Fibroblast of the aortic adventitia (primary cell): ENCODE measurements around the gene KCNF1. TPM values are rescaled to one million over a fixed set of nuclear protein-coding genes. Genes with fewer than 3 reads are reported as not detected.

Experiments used
- DNase-seq: peaks from one replicate; pipeline ENCODE4 v3.0.0-alpha.2; 2010; ENCODE audit warnings: low read depth
- H3K4me3 ChIP-seq: 2 replicates; pipeline ENCODE4 v1.5.1; 2011; ENCODE audit warnings: low read depth, mild to moderate bottlenecking, control low read depth, low read length, moderate library complexity
- total RNA-seq: library from RNA; depleted of rRNA; stranded (reverse); fragments of >200 nt; gene quantifications from 2 replicates; pipeline ENCODE4 v1.2.3, GENCODE V29; 2012; ENCODE audit warnings: low replicate concordance
- TF ChIP-seq, protein P1 (sequence below): IDR thresholded peaks from 2 replicates; pipeline ENCODE4 v1.5.1; 2011; ENCODE audit warnings: mild to moderate bottlenecking, low read length, control low read depth, inconsistent platforms; ENCODE audit not compliant: insufficient read depth

The KCNF1 gene
- total RNA-seq, 1 donor, result not detected

GRCh38 chr2:10948188-10948564, 36.4 kb downstream of the KCNF1 start:
- no peak for DNase-seq
- no peak overlapping the region for H3K4me3 ChIP-seq
- TF ChIP-seq, protein P1, sequence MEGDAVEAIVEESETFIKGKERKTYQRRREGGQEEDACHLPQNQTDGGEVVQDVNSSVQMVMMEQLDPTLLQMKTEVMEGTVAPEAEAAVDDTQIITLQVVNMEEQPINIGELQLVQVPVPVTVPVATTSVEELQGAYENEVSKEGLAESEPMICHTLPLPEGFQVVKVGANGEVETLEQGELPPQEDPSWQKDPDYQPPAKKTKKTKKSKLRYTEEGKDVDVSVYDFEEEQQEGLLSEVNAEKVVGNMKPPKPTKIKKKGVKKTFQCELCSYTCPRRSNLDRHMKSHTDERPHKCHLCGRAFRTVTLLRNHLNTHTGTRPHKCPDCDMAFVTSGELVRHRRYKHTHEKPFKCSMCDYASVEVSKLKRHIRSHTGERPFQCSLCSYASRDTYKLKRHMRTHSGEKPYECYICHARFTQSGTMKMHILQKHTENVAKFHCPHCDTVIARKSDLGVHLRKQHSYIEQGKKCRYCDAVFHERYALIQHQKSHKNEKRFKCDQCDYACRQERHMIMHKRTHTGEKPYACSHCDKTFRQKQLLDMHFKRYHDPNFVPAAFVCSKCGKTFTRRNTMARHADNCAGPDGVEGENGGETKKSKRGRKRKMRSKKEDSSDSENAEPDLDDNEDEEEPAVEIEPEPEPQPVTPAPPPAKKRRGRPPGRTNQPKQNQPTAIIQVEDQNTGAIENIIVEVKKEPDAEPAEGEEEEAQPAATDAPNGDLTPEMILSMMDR, result no peak

DNA sequence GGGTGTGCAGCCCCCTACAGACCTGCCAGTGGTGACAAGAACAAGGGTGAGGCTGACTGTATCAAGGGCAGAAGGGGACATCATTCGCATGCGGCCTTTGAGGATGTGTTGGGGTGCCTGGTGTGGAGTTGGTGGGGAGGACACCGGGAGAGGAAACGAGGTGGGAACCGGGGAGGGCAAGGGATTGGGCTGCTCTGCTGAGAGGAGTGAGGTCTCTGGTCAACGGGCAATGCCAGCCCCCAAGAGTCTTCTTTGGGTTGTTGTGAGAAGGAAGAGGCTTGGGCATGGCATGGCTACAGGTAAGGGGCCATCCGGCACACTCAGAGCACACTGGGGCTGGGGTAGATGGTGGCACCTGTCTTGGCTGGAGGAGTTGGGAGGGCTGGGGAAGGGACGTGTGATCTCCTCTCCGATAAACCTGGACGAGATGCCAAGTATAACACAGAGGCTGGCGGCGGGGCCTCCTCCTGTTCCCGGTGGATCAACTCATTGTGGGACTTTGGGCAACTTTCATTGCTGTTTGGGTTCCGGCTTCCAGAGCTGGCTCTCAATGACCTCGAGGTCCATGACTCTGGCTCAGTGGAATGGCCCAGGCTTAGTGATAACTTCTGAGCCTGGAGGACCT, 37.0 kb downstream of the KCNF1 start:
- TF ChIP-seq, protein P1, result no peak
- DNase-seq, result no peak
- H3K4me3 ChIP-seq, result no peak overlapping the region

DNA sequence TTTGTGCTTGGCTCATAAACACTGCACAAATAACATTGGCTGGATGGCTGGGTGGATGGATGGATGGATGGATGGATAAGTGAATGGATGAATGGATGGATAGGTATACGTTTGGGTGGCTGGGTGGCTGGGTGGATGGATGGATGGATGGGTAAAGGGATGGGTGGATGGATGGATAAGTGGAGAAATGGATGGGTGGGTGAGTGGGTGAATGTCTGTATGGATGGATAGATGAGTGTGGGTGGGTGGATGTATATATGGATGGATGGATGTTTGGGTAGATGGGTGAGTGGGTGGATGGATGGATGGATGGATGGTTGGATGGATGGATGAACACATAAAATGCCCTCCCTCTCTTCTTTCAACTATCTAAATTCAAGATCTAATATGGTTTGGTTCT, 38.1 kb downstream of the KCNF1 start:
- DNase-seq, result no peak
- TF ChIP-seq, protein P1, result no peak
- H3K4me3 ChIP-seq, result no peak overlapping the region

DNA sequence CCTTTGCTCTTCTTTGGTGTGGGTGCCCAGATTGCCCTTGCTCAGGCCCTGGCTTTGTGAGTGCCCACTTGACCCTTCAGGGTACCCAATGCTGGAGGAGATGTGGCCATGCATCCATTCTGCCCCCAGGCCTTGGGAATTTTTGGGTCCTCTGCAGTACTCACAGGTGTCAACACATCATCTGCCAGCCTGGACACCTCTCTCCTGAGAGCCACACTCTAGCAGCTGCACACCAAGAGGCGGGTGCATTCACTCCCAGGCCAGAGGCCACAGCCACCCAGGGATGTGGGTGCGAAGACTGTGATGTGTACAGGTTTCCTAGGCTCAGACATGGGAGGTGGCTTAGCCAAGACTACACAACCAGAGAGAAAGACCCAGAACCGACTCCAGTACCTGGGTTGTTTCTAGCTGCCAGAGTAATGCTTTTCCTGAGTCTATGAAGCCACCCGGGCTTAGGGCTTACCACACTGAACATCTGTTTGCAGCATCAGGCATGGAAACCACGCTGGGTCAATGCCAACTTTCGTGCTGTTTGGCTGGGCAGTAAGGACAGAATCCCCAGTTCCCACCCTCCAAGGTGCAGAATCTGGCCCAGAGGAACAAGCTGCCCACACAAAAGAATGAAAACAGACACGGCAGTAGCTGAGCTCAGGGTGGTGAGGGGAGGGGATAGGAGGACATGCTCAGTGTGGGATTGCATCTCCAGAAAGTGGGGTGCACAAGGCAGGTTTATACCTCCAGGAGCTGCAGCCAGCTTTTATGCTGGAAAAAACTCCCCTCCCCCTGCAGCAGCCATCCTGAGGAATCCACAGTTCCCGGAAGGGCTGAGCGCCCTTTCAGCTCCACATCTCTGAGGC, 40.1 kb downstream of the KCNF1 start:
- TF ChIP-seq, protein P1, result no peak
- H3K4me3 ChIP-seq, result no peak overlapping the region
- no peak for DNase-seq

DNA sequence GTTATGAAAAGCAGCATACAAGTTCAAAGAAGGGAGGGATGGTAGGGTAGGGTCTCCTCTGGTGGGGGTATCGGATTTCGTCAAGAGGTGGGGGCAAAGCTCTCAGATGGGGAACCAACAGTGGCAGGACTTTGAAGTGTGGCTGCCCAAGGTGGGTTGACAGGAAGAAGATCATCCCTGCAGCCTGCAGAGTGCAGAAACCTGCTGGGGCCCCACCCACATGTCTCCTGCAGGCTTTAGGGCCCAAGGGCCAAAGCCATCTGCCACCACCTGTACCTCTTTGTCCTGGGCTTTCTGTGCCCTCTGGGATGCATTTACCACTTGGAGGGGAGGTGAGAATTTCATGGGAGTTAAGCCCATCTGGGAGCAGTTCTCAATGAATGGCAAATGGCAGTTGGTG, 42.7 kb downstream of the KCNF1 start:
- no peak overlapping the region for H3K4me3 ChIP-seq
- DNase-seq, result no peak
- TF ChIP-seq, protein P1, result no peak

DNA sequence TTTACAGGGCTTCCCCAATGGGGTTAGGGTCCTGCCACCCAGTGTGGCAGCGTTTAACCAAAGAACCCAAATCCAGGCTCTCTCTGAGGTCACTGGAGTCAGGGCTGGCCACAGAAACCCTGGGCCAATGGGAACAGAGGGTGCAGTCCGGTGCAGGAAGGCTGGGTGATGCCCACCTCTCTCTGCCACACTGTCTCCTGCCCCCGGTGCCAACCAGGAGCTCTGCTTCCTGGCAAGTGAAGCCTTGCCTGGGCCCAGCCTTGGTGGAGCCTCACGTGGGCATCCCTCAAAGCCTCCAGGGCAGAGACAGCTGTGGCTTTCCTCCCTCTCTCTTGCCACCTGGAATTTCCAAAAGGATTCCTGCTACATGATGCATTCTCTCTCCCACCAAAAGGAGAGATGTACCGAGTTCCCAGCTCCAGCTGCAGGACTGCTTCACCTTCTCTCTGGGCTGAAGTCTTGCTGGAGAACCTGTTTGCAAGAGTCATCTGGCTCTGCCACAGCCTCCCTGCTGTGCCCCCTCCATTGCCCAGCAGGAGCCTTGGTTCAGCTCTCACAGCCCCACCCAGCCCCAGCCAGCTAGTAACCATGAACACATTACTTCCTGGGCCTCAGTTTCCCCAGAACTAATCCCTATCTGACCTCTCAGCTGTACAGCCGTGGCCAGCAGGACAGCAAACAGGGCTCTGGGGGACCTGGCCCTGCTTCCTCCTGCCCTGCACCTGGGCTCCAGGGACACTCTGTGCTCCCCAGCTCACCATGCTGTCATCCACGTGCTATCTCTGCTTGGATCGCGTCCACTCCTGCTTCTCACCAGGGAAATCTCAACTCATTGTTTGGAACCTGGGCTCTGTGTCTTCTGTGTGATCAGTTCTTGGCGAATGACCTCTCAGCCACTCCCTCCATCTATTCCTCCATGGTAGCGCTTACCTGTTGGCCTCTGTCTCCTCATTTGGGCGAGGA, 43.4 kb downstream of the KCNF1 start:
- no peak overlapping the region for H3K4me3 ChIP-seq
- DNase-seq, result no peak
- TF ChIP-seq, protein P1, result no peak
